ENCODE results near the gene ARMC2. TPM values are rescaled to one million over a fixed set of nuclear protein-coding genes. Genes with fewer than 3 reads are reported as not detected.

Gene ARMC2
- total and polyA plus RNA-seq, 2 experiments from 2014 or later = 2.7 to 4.4 TPM

DNA sequence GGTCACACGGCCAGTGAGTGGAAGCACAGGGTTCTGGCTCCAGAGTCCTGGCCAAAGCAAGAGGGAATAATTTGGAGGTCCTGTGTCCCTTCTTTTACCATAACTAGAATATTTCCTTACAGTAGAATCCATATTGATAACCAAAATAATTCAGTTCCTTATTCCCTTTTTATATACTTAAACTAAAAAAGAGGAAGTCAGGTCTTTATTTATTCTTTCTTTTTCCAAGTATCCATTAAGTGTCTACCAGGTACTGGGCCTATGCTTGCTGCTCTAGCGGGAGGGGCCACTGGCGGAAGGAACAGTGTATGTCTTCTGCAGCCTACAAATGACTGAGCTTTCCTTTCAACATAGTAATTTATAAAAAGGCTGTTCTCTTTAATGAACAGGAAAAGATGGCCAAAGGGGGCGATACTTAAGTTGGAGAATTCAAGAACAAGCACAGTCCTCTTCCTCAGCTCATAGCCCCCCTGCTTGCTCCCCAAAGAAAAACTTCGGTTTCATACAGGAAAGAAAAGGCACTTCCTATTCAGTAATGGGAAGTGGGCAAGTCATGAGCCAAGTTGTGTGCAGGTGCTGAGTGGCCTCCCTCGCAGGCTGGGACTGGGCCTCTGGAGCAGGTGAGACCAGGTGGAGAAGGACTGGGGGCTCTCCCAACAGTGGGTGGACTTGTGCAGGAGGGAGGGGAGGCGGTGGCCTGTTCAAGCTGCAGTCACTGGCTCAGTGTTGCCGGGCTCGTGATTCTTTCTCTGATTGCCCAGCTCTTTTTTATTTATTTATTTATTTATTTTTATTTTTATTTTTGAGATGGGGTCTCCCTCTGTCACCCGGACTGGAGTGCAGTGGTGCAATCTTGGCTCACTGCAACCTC is 110.9 kb downstream of the ARMC2 start:
- Mint-ChIP-seq H3K4me1 (peaks cover 9% of the 10 kb centered on the region), H3K27me3 (ENCODE audit: insufficient read depth, low read depth, poor library complexity) (no peaks in the 10 kb centered on the region), H3K27ac (peak overlapping the region; percentile 73), H3K9me3 (no peaks in the 10 kb centered on the region), H3K4me3 (no peak overlapping the region), H3K36me3 (ENCODE audit: low read depth) (no peaks in the 10 kb centered on the region; the same call in 2 of the 3 replicates)
- no peaks in the 10 kb centered on the region for H3K79me2 ChIP-seq (replicated peaks; ENCODE audit: insufficient read depth)
- ATAC-seq (no peak), DNase-seq (ENCODE audit: low spot score) (peak; percentile 25)
- peak overlapping the region; percentile 85 for H2AFZ ChIP-seq
- H3K4me2 ChIP-seq = no peak overlapping the region
- H3K4me3 ChIP-seq = no peak overlapping the region
- no peak for TF ChIP-seq STAT1 (IDR thresholded peaks at IDR 0.05; ENCODE audit: unreplicated experiment)
- no peak for TF ChIP-seq ZNF114 (CRISPR knock-in tag; IDR thresholded peaks at IDR 0.05)
- TF ChIP-seq, protein P1, sequence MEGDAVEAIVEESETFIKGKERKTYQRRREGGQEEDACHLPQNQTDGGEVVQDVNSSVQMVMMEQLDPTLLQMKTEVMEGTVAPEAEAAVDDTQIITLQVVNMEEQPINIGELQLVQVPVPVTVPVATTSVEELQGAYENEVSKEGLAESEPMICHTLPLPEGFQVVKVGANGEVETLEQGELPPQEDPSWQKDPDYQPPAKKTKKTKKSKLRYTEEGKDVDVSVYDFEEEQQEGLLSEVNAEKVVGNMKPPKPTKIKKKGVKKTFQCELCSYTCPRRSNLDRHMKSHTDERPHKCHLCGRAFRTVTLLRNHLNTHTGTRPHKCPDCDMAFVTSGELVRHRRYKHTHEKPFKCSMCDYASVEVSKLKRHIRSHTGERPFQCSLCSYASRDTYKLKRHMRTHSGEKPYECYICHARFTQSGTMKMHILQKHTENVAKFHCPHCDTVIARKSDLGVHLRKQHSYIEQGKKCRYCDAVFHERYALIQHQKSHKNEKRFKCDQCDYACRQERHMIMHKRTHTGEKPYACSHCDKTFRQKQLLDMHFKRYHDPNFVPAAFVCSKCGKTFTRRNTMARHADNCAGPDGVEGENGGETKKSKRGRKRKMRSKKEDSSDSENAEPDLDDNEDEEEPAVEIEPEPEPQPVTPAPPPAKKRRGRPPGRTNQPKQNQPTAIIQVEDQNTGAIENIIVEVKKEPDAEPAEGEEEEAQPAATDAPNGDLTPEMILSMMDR (conservative IDR thresholded peaks at IDR 0.05; ENCODE audit: low read depth in 2 of 2) = peak in 1 of 2 experiments; percentile 19; a peak in 1 of 4 replicates
- no peaks in the 10 kb centered on the region for H3K4me1 ChIP-seq (ENCODE audit: insufficient read depth)
- no peak overlapping the region for H3K27ac ChIP-seq (ENCODE audit: low read depth)
- H3F3A ChIP-seq (replicated peaks; ENCODE audit: low read depth) = no peaks in the 10 kb centered on the region
- no peaks in the 10 kb centered on the region for H3K36me3 ChIP-seq (ENCODE audit: insufficient read depth)
- H4K20me1 ChIP-seq (replicated peaks; ENCODE audit: insufficient read depth) = no peaks in the 10 kb centered on the region
- H3K27me3 ChIP-seq (ENCODE audit: insufficient read depth) = no peaks in the 10 kb centered on the region
- H3K9me2 ChIP-seq (ENCODE audit: insufficient read depth) = no peaks in the 10 kb centered on the region

DNA sequence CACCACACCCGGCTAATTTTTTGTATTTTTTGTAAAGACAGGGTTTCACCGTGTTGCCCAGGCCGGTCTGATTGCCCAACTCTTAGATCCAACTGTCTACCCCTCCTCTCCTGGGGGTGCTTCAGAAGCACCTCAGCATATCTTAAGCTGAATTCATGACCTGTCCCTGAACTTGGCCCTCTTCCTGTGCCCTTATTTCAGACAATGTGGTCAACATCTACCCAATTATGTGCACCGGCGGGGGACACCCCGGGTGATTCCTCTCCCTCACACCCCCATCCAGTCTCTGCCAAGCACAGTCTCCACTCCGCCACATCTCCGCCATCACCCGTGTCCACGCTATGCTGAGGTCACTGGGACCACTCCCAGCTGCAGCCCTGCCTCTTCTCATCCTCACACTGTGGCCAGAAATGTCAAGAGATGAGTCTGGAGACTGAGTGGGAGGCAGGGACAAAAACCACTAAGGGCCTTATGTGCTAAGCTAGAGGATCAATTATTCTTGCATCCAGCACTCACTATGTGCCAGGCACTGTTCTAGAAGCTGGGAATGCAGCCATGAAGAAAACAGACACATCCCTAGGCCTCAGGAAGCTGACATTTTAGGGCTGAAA is 111.9 kb downstream of the ARMC2 start:
- Histone ChIP-seq H3K27ac (ENCODE audit: low read depth) (no peak overlapping the region), H3F3A (replicated peaks; ENCODE audit: low read depth) (no peaks in the 10 kb centered on the region), H3K27me3 (ENCODE audit: insufficient read depth) (no peaks in the 10 kb centered on the region), H3K79me2 (replicated peaks; ENCODE audit: insufficient read depth) (no peaks in the 10 kb centered on the region), H4K20me1 (replicated peaks; ENCODE audit: insufficient read depth) (no peaks in the 10 kb centered on the region), H3K36me3 (ENCODE audit: insufficient read depth) (no peaks in the 10 kb centered on the region), H3K4me3 (no peak overlapping the region), H2AFZ (no peak overlapping the region), H3K4me2 (no peak overlapping the region), H3K4me1 (ENCODE audit: insufficient read depth) (peaks cover 1% of the 10 kb centered on the region), H3K9me2 (ENCODE audit: insufficient read depth) (no peaks in the 10 kb centered on the region)
- Mint-ChIP-seq H3K4me3 (no peak overlapping the region), H3K4me1 (peaks cover 12% of the 10 kb centered on the region), H3K36me3 (ENCODE audit: low read depth) (no peaks in the 10 kb centered on the region; the same call in 2 of the 3 replicates), H3K27ac (no peak overlapping the region), H3K9me3 (no peaks in the 10 kb centered on the region), H3K27me3 (ENCODE audit: insufficient read depth, low read depth, poor library complexity) (no peaks in the 10 kb centered on the region)
- no peak for TF ChIP-seq JUNB (IDR thresholded peaks at IDR 0.05; ENCODE audit: unreplicated experiment)
- TF ChIP-seq, protein P1 (conservative IDR thresholded peaks at IDR 0.05; ENCODE audit: low read depth in 2 of 2) = no peak
- no peak for TF ChIP-seq CREB1 (CRISPR knock-in tag; IDR thresholded peaks at IDR 0.05; ENCODE audit: low read depth)
- TF ChIP-seq, protein P2, sequence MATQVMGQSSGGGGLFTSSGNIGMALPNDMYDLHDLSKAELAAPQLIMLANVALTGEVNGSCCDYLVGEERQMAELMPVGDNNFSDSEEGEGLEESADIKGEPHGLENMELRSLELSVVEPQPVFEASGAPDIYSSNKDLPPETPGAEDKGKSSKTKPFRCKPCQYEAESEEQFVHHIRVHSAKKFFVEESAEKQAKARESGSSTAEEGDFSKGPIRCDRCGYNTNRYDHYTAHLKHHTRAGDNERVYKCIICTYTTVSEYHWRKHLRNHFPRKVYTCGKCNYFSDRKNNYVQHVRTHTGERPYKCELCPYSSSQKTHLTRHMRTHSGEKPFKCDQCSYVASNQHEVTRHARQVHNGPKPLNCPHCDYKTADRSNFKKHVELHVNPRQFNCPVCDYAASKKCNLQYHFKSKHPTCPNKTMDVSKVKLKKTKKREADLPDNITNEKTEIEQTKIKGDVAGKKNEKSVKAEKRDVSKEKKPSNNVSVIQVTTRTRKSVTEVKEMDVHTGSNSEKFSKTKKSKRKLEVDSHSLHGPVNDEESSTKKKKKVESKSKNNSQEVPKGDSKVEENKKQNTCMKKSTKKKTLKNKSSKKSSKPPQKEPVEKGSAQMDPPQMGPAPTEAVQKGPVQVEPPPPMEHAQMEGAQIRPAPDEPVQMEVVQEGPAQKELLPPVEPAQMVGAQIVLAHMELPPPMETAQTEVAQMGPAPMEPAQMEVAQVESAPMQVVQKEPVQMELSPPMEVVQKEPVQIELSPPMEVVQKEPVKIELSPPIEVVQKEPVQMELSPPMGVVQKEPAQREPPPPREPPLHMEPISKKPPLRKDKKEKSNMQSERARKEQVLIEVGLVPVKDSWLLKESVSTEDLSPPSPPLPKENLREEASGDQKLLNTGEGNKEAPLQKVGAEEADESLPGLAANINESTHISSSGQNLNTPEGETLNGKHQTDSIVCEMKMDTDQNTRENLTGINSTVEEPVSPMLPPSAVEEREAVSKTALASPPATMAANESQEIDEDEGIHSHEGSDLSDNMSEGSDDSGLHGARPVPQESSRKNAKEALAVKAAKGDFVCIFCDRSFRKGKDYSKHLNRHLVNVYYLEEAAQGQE (IDR thresholded peaks at IDR 0.05; ENCODE audit: unreplicated experiment) = no peak
- DNase-seq (ENCODE audit: low spot score) (no peak), ATAC-seq (no peak)

Data from GM23338 (cell line).